ENCODE measurements around the gene FAHD1.

The FAHD1 gene

DNA sequence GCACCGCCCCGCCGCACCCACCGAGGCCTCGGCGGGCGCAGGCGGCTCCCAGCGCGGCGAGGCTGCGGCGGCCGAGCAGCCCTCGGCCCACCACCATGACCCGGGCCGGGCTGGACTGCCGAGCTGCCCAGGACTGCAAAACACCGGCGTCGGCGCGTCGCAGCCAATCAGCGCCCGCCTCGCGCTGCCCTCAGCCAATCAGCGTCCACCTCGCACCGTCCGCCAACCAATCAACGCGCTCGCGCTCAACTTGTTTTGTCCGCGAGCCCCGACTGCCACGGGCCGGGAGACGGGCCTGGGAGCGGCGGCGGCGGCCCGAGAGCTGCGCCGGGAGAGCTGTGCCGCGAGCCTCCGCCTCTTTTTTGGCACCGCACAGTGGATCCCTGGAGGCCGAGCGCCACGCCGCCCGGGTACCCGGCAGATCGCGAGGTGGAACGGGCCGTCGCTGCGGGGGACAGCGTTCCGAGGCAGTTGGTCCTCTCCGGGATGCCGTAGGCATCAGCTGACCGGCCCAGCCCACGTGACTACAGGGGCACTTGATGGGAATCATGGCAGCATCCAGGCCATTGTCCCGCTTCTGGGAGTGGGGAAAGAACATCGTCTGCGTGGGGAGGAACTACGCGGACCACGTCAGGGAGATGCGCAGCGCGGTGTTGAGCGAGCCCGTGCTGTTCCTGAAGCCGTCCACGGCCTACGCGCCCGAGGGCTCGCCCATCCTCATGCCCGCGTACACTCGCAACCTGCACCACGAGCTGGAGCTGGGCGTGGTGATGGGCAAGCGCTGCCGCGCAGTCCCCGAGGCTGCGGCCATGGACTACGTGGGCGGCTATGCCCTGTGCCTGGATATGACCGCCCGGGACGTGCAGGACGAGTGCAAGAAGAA lies at the start of gene FAHD1, which contains the start of gene HAGH:
TSS of gene FAHD1 (plus strand) at position 516 of the 883 bp plus-strand sequence. CDS start at position 549, 33 bp downstream.
TSS of gene HAGH (minus strand) at position 135 of the 883 bp plus-strand sequence. CDS start at position 97, 38 bp downstream.
- DNase-seq: peak; percentile 91
- ATAC-seq: peak; percentile 88

DNA sequence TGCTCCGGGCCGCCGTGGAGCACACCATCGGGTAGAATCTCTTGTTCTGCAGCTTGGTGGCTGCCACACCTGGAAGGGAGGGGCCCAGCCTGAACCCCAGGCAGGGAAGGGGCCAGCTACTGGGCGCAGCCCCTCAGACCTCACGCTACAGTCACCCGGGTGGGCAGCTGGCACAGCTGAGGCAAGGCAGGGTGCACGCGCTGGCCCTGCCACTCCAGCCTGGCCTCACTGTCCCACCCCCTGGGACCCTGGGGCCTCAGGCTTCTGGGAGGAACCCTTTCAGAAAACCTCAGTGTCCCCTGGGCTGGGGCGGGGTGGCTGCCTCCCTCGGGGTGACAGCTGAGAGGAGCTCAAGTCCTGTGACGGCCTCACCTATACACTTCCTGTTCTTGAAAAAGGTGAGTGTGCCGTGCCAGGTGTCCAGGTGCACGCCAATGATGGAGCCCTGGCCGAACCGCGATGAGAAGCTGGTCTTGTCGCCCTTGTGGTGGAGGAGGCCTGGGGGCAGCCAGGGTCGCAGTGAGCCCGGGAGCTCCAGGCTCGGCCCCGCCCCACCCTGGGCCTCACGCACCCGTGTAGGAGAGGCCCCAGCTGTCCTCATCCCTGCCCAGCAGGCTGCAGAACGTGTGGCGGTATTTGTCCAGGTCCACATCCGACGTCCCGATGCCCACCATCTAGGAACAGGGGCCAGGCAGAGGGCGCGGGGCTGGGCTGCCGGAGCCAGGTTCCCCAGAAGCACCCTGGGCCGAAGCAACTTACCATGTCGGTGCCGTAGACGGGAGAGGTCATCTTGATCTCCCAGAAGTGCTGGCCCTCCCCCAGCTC lies 49.4 kb upstream of the FAHD1 start:
- ATAC-seq (no peak), DNase-seq (no peak)

DNA sequence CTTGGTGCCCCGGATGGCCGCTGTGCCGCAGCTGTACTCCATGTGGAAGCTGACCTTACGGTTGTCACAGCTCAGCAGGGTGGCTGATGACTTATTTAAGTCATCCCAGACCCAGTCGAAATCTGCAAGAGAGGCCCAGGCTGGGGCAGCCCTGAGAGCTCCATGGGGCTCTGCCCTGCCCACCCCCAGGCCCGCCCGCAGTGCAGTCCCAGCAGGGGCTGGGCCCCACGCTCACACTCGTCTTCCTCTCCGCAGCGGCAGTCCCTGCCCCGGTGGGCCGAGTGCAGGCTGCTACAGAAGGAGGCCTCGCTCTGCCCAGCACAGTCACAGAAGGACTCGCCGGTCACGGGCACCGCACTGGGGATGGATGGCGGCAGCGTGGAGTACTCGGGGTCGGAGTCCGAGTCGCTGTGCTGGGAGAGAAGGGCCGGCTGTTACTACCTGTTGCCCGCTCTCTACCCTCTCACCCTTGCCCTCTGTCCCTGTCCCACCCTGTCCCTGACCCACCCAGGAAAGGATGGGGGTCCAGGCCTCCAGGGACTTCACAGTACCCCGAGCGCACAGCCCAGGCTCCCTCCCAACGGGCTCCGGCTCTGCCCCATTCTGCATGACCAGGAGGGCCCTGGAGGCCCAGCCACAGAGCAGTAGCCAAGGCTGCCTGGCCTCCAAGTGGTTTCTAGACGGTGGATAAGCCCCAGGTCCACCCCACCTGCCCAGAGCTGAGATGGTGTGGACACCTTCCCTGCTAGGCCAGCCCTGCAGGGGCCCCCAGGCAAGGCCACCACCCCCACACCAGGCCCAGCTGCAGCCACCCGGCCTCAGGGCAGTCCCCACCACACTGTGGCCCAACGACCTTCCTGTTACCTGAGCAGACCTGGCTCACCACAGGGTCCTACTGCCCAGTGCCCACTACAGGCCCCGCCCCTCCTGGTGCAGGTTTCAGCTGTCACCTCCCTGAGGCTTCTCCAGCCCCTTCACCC lies 48.5 kb upstream of the FAHD1 start:
- DNase-seq (no peak), ATAC-seq (no peak)

DNA sequence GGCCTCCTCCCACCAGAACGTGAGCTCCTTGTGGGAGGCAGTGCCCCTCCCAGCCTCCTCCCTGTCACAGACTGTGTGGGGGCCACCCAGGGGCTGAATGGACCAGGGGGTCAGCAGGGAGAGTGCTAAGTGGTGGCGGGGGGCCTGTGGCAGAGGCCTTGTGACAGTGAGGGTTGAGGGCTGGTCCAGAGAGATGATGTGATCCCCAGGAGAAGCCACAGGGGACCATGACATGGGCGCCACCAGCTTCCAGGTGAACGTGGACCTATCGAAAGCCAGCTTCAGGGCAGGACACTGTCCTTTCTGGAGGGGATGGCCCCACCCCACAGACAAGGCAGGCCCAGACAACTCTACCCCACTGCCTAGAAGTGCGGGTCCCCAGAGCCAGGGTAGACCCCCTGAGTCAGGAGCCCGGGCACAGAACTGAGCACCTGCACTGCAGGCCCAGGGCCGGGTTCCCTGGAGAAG lies 47.7 kb upstream of the FAHD1 start:
- DNase-seq (no peak), ATAC-seq (no peak)

DNA sequence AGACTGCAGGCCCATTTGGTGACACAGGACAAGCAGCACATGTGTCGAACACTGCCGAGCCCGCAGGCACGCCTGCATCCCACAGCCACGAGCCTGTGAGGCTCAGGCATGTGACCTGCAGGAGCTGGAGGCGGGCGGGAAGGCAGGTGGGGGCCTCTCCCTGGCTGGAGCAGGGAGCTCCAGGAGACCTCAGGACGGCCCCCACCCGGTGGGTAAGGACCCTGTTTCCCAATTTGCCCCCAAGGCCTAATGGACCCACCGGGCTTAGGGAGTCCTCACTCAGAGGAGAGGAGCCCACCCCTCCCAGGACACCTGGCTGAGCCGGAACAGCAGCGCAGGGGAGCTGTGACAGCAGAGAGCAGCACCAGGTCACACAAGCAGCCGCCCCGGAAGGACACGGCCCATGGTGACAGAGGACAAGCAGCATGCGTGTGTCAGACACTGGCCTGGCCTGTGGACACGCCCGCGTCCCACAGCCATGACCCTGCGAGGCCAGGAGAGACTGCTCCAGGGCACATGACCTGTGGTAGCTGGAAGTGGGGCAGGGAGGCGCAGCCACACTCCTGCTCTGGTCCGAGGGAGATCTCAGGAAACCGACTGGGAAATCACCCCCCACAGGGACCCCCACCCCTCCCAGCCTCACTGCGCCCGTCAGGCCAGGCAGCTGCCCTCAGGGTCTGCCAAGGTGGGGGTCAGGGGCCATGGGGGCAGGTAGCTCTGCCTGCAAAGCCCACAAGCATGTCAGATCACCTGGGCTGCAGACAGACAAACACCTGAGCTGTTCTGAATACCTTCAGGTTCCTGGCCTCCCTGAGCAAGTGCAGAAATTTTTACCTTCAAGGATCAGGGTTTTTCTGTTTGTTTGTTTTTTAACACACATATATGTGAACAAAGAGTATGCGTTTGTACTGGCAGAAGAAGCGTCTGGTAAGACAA lies 47.0 kb upstream of the FAHD1 start:
- ATAC-seq: no peak
- DNase-seq: no peak

DNA sequence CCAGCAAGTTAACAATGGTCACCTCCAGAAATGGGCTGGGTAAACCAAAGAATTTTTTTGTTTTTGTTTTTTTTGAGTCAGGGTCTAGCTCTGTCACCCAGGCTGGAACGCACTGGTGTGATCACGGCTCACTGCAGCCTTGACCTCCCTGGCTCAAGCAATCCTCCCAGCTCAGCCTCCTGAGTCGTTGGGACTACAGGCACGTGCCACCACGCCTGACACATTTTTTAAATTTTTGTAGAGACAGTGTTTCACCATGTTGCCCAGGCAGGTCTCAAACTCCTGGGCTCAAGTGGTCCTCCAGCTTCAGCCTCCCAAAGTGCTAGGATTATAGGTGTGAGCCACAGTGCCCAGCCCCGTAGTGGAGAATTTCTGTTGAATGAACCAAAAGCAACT lies 46.3 kb upstream of the FAHD1 start:
- ATAC-seq: no peak

DNA sequence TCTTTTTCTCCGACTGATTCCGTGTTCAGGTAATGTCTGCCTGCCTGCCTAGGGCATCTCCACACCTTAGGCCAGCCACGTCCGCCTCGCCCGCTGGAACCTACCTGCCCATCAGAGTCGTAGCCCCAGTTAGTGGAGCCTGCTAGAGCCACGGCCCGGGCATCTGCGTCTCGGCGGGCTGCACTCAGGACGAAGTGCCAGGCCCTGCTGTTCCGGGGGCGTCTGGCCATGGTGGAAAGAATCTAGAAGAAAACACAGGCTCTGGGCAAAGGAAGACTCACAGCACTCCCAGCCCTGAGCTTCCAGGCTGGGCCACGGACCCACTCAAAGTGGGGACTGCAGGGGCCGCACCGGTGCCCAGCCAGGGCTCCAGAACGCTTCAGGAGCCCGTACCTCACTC lies 45.8 kb upstream of the FAHD1 start:
- no peak for DNase-seq
- no peak for ATAC-seq

More for the DNA sequence above, 46.3 kb upstream of the FAHD1 start:
- DNase-seq: no peak

DNA sequence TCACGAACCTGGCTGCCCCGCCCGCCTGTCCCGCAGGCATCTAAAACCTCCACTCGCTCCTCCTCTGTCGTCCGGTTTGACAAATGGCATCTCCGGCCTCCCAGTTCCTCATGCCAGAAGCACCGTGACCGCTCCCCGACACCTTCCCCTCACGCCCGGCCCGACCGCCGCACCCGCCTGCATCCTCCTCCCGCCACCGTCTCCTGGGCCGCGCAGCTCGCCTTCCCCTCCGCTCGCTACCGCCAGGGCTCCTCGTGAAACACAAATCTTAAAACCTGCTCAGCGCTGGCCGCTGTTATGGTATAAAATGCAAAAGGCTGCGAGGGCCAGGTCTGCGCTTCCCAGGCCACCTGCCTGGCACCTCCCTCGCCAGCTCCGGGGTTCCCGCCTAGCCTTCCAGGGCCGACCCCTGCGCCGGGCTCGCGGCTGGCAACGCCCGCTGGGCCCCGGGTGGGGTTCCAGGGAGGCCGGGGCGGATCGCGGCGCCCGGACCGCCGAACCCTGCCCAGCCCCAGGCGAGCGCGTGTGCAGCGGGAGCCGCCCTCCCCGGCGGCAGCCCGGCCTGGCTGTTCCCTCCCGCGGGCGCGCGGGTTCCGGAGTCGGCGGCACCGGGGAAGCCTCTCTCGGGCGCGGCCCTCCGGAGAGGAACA lies 45.1 kb upstream of the FAHD1 start:
- peak; percentile 2 for ATAC-seq
- DNase-seq: peak; percentile 54

DNA sequence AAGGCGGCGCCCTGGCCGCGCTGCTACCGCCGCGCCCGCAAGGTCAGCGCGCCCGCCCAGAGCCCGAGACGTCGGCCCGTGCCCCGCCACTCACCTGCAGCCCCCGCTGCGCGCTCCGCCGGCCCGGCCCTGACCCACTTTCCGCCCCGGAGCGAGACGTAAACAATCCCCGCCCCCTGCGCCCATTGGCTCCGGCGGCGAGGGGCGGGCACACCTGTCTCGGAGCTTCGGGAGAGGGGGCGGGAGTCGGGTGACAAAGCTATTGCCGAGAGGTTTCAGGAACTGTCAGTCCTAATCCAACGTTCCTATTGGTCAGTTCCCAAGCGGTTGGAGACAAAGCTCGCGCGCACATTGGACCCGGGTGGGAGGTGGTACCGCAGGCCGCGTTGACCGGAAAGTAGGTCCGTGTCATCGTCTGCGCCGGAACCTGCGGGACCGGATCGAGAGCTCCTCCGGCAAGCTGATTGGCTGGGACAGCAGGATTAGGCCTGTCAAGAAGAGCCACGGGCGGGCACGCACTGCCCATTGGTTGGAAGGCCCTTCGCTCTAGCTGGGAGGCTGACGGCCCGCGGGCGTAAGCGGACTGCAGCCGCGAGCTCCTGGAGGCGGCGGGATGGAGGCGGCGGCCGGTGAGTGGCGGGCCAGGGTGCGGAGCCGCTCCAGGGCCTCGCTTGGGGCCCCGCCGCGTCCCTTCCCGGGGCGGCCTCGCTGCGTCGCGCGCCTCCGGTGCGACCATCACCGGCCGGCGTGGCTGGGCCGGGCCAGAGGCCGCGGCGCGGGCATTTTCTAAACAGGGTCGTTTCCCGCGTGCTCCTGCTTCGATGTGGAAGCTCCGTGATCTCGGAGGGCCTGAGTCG lies 44.4 kb upstream of the FAHD1 start, which contains the start of the genes NUBP2 and SPSB3:
TSS of gene NUBP2 (plus strand) at position 553 of the 857 bp plus-strand sequence. CDS start at position 614, 61 bp downstream.
TSS of gene SPSB3 (minus strand) at position 164 of the 857 bp plus-strand sequence. CDS start 1,088 bp downstream, outside the sequence.
- ATAC-seq (peak; percentile 94), DNase-seq (peak; percentile 97)

DNA sequence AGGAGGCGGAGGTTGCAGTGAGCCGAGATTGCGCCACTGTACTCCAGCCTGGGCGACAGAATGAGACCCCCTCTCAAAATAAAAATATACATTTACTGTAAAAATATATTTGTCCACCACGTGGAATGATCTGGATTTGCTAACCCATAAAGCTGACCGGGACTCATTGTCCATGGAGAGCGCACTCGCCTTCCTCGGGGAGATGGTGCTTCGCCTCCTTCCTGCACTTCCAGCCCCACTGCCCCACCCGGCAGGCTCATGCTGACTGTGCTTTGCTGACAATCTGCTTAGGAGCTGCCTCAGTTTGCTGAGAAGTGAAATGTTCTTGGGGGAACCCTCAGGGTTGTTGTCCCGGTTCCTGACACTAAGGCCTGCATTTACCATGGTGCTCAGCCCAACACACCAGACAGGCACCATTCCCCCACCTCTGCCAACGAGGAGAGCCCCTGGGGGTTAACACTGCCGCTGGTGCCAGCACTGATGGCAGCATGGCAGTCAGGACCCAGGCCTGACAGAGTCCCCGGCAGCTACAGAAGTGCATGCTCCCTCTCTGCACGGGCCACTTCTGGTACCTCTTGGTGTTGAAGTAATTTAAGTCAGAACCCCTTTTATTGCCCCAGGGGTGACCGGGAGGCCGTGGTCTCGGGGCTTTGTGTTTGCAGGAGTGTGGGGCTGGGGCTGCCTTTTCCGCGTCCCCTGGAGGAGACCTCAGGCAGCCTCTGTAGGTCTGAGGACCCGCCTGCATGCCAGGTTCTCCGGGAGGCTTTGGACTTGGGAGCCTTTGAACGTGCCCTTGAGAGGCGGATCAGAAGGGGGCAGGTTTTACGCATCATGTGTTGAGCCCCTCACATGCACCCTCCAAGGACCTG lies 41.8 kb upstream of the FAHD1 start:
- ATAC-seq (no peak), DNase-seq (peak; percentile 4)

DNA sequence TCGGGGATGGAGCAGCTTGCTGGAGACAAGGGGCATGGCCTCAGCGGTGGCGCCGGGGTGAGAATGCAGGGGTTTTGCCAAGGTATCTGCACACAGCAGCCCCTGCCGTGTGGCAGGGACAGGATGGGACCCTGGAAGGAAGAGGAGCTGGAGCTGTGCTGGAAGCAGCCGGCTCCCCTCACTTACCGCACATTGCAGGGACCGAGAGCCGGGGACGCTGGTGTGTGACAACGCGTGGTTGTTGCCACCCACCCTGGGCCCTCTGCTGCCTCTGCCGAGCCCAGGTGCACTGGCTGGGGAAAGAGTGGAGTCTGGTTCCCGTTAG lies 41.2 kb upstream of the FAHD1 start:
- DNase-seq: no peak

DNA sequence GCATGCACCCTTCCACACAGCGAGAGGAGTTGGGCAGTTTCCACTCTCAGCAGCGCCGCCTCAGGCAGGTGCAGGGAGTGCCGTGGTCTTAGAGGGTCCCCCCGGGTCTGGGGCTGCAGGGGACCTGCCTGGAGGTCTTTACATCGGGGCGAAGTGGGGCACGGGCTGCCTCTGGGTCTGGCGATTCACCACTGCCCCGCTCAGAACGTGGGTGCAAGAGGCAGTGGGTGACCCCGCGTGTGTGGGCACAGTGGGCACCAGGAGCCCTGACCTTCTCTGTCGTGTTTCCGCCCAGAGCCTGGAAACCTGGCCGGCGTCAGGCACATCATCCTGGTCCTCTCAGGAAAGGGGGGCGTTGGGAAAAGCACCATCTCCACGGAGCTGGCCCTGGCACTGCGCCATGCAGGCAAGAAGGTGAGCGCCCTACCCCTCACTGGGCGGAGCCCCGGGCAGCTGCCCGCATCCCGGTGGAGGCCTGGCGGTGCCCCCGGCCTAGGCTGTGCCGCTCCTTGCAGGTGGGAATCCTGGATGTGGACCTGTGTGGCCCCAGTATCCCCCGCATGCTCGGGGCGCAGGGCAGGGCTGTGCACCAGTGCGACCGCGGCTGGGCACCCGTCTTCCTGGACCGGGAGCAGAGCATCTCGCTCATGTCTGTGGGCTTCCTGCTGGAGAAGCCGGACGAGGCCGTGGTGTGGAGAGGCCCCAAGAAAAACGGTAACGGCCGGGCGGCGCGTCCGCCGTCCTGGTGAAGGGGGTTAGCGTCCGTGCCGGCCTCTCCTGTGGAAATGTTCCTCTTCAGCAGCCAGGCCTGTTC lies 40.6 kb upstream of the FAHD1 start:
- ATAC-seq (no peak), DNase-seq (peak; percentile 4)

More for the DNA sequence above, 41.2 kb upstream of the FAHD1 start:
- no peak for ATAC-seq

DNA sequence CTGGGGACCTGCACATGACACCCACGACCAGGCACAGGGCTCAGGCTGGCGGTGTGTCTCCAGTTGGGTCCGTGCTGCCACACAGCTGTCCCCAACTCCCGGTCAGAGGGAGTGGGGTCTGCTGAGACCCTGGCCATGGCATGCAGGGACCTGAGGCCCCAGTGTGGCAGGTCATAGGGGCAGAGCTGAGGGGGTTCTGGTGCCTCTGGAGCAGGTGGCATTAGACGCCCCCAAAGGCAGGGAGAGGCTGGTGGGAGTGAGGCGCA lies 40.0 kb upstream of the FAHD1 start:
- DNase-seq (peak; percentile 2), ATAC-seq (no peak)

DNA sequence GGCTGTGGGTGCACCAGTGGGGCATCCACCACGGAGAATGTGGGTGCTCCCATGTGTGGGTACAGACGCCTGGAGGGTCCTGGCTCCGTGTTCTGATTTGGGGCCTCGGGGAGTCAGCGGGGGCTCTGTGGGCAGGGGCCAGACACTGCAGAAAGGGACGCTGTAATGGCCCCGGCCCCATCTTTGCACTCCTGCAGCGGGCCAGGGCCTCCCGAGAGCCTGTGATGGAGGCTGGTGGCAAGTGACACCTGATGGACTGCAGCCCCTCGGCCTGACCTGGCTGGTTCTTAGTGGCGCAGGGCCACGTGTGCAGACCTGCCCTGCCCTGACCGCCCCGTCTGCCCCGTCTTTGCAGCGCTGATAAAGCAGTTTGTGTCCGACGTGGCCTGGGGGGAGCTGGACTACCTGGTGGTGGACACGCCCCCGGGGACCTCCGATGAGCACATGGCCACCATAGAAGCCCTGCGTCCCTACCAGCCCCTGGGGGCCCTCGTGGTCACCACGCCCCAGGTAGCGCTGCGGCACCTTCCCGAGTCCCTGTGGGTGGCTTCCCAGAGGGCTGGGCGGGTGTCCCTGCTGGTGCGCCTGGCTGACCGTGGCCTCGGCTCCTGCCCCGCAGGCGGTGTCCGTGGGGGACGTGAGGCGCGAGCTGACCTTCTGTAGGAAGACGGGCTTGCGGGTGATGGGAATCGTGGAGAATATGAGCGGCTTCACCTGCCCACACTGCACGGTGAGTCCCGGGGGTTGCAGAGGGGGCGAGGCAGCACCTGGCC lies 39.5 kb upstream of the FAHD1 start:
- no peak for DNase-seq
- ATAC-seq: no peak

DNA sequence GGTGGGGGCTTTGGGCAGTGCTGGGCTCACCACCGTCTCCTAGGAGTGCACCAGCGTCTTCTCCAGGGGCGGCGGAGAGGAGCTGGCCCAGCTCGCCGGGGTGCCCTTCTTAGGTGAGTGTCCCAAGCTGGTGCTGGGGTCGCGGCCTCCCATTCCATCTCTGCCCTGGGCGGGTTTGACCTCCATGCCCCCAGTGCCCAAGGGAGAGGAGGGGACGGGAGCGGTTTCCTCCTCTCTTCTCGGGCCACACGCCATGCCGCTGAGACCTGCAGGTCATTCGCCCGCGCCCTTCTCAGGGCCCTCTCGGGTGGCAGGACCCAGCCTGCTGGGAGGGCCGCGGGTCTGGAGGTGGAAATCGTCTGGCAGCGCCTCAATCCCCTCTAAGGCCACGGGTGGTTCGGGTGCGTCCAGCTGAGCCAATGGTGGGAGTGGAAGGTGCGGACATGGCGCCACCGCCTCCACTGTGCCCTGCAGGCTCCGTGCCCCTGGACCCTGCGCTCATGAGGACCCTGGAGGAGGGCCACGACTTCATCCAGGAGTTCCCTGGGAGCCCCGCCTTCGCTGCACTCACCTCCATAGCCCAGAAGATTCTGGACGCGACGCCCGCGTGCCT lies 38.8 kb upstream of the FAHD1 start:
- no peak for DNase-seq
- no peak for ATAC-seq

DNA sequence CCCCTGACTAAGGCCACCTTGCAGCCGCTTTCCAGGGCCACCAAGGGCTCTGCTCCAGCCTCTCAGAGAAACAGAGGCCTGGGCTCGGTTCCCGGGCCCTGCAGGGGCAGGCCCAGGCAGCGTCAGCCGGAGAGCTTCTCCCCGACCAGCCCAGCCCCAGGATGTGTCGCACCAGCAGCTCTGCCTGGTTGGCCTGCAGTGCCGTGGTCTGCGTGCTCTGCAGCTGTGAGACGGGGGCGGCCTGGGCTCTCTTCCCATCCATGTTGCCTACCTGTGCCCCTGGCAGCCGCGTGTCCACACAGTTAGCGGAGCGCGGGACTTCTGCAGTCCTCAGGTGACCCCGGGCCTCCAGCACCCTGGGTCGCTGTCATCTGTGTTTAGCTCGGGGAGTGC lies 38.3 kb upstream of the FAHD1 start:
- ATAC-seq: no peak
- DNase-seq: no peak
